ENCODE data around the gene ADAMTS9.
A peak's percentile ranks its signal among the peaks of the same experiment; 100 is the strongest.

Gene ADAMTS9

GRCh38 chr3:64523324-64523723 is 164.5 kb downstream of the ADAMTS9 start:
- no peak for DNase-seq

- no peak for DNase-seq
Observed at GRCh38 chr3:64520334-64520733, 167.5 kb downstream of the ADAMTS9 start.

GRCh38 chr3:64518950-64519349 is 168.8 kb downstream of the ADAMTS9 start:
- DNase-seq, result peak; percentile 52

- no peak for DNase-seq
Observed at GRCh38 chr3:64518496-64518895, 169.3 kb downstream of the ADAMTS9 start.

GRCh38 chr3:64514889-64515288 is 172.9 kb downstream of the ADAMTS9 start:
- DNase-seq, result no peak

GRCh38 chr3:64509206-64509605 is 178.6 kb downstream of the ADAMTS9 start:
- no peak for DNase-seq

GRCh38 chr3:64508140-64508539 is 179.7 kb downstream of the ADAMTS9 start:
- DNase-seq, result no peak

- DNase-seq, result no peak
Observed at GRCh38 chr3:64506255-64506654, 181.5 kb downstream of the ADAMTS9 start.

- peak; percentile 89 for DNase-seq
Observed at GRCh38 chr3:64505419-64505818, 182.4 kb downstream of the ADAMTS9 start.

GRCh38 chr3:64502284-64502683 is 185.5 kb downstream of the ADAMTS9 start:
- no peak for DNase-seq

GRCh38 chr3:64501298-64501906 is 186.4 kb downstream of the ADAMTS9 start:
- DNase-seq, result no peak

GRCh38 chr3:64496786-64497490 is 190.9 kb downstream of the ADAMTS9 start:
- DNase-seq, result no peak

- no peak for DNase-seq
Observed at GRCh38 chr3:64495781-64496334, 191.9 kb downstream of the ADAMTS9 start.

- DNase-seq, result no peak
Observed at GRCh38 chr3:64495121-64495780, 192.5 kb downstream of the ADAMTS9 start.

- DNase-seq, result no peak
Observed at GRCh38 chr3:64494526-64494925, 193.3 kb downstream of the ADAMTS9 start.

- DNase-seq, result no peak
Observed at GRCh38 chr3:64493149-64493548, 194.7 kb downstream of the ADAMTS9 start.

GRCh38 chr3:64491843-64492242 is 196.0 kb downstream of the ADAMTS9 start:
- DNase-seq, result no peak

GRCh38 chr3:64490180-64490724 is 197.5 kb downstream of the ADAMTS9 start:
- no peak for DNase-seq

GRCh38 chr3:64489361-64490044 is 198.3 kb downstream of the ADAMTS9 start:
- DNase-seq, result no peak

- DNase-seq, result no peak
Observed at GRCh38 chr3:64488939-64489338, 198.9 kb downstream of the ADAMTS9 start.

- peak; percentile 61 for DNase-seq
Observed at GRCh38 chr3:64484289-64484992, 203.4 kb downstream of the ADAMTS9 start.

GRCh38 chr3:64483467-64483866 is 204.3 kb downstream of the ADAMTS9 start:
- DNase-seq, result no peak

All from MV-4-11 (cell line).